Adipose tissue (tissue), 3 donors: ENCODE results near the gene MAGED1. TPM values are rescaled to one million over a fixed set of nuclear protein-coding genes. Genes with fewer than 3 reads are reported as not detected.

Experiments used
- H3K27ac ChIP-seq: one replicate; pipeline ENCODE4 v1.5.1; 2013; ENCODE audit warnings: low read depth, low read length
- WGBS, 3 donors: extraction: QIAGEN DNeasy Blood & Tissue Kit; methylation state at CpG; one replicate each; pipeline ENCODE4 v1.1.7; 2013; 5-methylcytosine and 5-hydroxymethylcytosine counted together
- polyA plus RNA-seq, 3 donors: library from polyadenylated mRNA; stranded (reverse); fragments of 200-250 nt; gene quantifications; one replicate each; pipeline ENCODE4 v1.2.3, GENCODE V29; 2013
- donor health status: healthy with polysubstance abuse.
- donor health status: Bipolar disorder and iron deficiency.
- donor health status: healthy.

The MAGED1 gene
- 10 to 100 TPM; 26.4 to 33.0 (median 28.6) TPM for polyA plus RNA-seq

- H3K27ac ChIP-seq: no peak within 1 kb of the TSS
- WGBS, 3 donors: 0 to 23% (median 0%) methylated on average over 24 to 35 of the region's 35 CpGs
Observed at GRCh38 chrX:51892921-51893745, at the start of gene MAGED1. MAGED1 (plus strand) TSS chrX:51893623; CDS start chrX:51894305, 682 bp downstream.

- no peak overlapping the region for H3K27ac ChIP-seq
- WGBS, 3 donors: 60 to 64% (median 62%) methylated on average over 3 of the region's 3 CpGs
Observed at GRCh38 chrX:51847463-51847862, 46.0 kb upstream of the MAGED1 start.

- WGBS, 3 donors: 70 to 94% (median 89%) methylated on average over 3 of the region's 3 CpGs
- no peak overlapping the region for H3K27ac ChIP-seq
Observed at GRCh38 chrX:51851507-51852085, 41.8 kb upstream of the MAGED1 start.

GRCh38 chrX:51852096-51852495 lies 41.3 kb upstream of the MAGED1 start:
- no peak overlapping the region for H3K27ac ChIP-seq
- WGBS, 3 donors: 78 to 88% (median 86%) methylated on average over 1 of the region's 1 CpG

- 59 to 93% (median 93%) methylated on average over 3 of the region's 3 CpGs for WGBS, 3 donors
- no peak overlapping the region for H3K27ac ChIP-seq
Observed at GRCh38 chrX:51852621-51853020, 40.8 kb upstream of the MAGED1 start.

GRCh38 chrX:51853251-51853650 lies 40.2 kb upstream of the MAGED1 start:
- 38 to 74% (median 39%) methylated on average over 1 of the region's 1 CpG for WGBS, 3 donors
- no peak overlapping the region for H3K27ac ChIP-seq

GRCh38 chrX:51855698-51856097 lies 37.7 kb upstream of the MAGED1 start:
- 89 to 100% (median 95%) methylated on average over 8 of the region's 8 CpGs for WGBS, 3 donors
- H3K27ac ChIP-seq: no peak overlapping the region

GRCh38 chrX:51857159-51857733 lies 36.2 kb upstream of the MAGED1 start:
- no peak overlapping the region for H3K27ac ChIP-seq
- WGBS, 3 donors: 92 to 98% (median 94%) methylated on average over 1 of the region's 1 CpG

- 3 to 15% (median 13%) methylated on average over 2 of the region's 2 CpGs for WGBS, 3 donors
- H3K27ac ChIP-seq: no peak overlapping the region
Observed at GRCh38 chrX:51860679-51861078, 32.7 kb upstream of the MAGED1 start.

GRCh38 chrX:51862920-51863319 lies 30.5 kb upstream of the MAGED1 start:
- no peak overlapping the region for H3K27ac ChIP-seq
- 83 to 100% (median 98%) methylated on average over 1 of the region's 1 CpG for WGBS, 3 donors

- no peak overlapping the region for H3K27ac ChIP-seq
- 56 to 82% (median 74%) methylated on average over 3 of the region's 3 CpGs for WGBS, 3 donors
Observed at GRCh38 chrX:51866210-51866609, 27.2 kb upstream of the MAGED1 start.

- H3K27ac ChIP-seq: no peak overlapping the region
- 79 to 100% (median 93%) methylated on average over 1 of the region's 1 CpG for WGBS, 3 donors
Observed at GRCh38 chrX:51867626-51868025, 25.8 kb upstream of the MAGED1 start.

GRCh38 chrX:51870354-51870753 lies 23.1 kb upstream of the MAGED1 start:
- no peak overlapping the region for H3K27ac ChIP-seq
- WGBS, 3 donors: 83 to 95% (median 92%) methylated on average over 2 of the region's 2 CpGs

GRCh38 chrX:51874123-51874522 lies 19.3 kb upstream of the MAGED1 start:
- no peak overlapping the region for H3K27ac ChIP-seq
- WGBS, 3 donors: 93 to 100% (median 94%) methylated on average over 1 of the region's 1 CpG

- no peak overlapping the region for H3K27ac ChIP-seq
- WGBS, 3 donors: 67 to 90% (median 75%) methylated on average over 1 of the region's 1 CpG
Observed at GRCh38 chrX:51876441-51876840, 17.0 kb upstream of the MAGED1 start.

- 60 to 91% (median 91%) methylated on average over 1 of the region's 1 CpG for WGBS, 3 donors
- H3K27ac ChIP-seq: no peak overlapping the region
Observed at GRCh38 chrX:51878056-51878455, 15.4 kb upstream of the MAGED1 start.

GRCh38 chrX:51889851-51890250 lies 3.6 kb upstream of the MAGED1 start:
- no peak overlapping the region for H3K27ac ChIP-seq

- 56 to 94% (median 83%) methylated on average over 1 of the region's 1 CpG for WGBS, 3 donors
- no peak overlapping the region for H3K27ac ChIP-seq
Observed at GRCh38 chrX:51891245-51891644, 2.2 kb upstream of the MAGED1 start.

GRCh38 chrX:51891821-51892551 lies 1.4 kb upstream of the MAGED1 start:
- H3K27ac ChIP-seq: no peak overlapping the region
- 39 to 45% (median 40%) methylated on average over 6 of the region's 6 CpGs for WGBS, 3 donors
